Hematopoietic multipotent progenitor cell treated with erythropoietin and hydrocortisone succinate and interleukin-3 and kit ligand, for 4 days (in vitro differentiated cells): ENCODE results near the gene SRRM2.

Experiments used
- DNase-seq: peaks from one replicate; pipeline ENCODE4 v3.0.0-alpha.2; 2015

SRRM2 gene

GRCh38 chr16:2803545-2804195 is 51.2 kb downstream of the SRRM2 start:
- no peak for DNase-seq

- no peak for DNase-seq
These were observed 52.3 kb downstream of the SRRM2 start for GRCh38 chr16:2804728-2805127.

GRCh38 chr16:2806286-2806685 is 53.8 kb downstream of the SRRM2 start:
- DNase-seq = no peak

- DNase-seq = no peak
These were observed 55.7 kb downstream of the SRRM2 start for GRCh38 chr16:2808181-2808580.

GRCh38 chr16:2809149-2809760 is 56.8 kb downstream of the SRRM2 start:
- no peak for DNase-seq

- DNase-seq = no peak
These were observed 58.2 kb downstream of the SRRM2 start for GRCh38 chr16:2810651-2811050.

- no peak for DNase-seq
These were observed 59.4 kb downstream of the SRRM2 start for GRCh38 chr16:2811703-2812471.

GRCh38 chr16:2813771-2814221 is 61.4 kb downstream of the SRRM2 start:
- DNase-seq = no peak

- no peak for DNase-seq
These were observed 62.3 kb downstream of the SRRM2 start for GRCh38 chr16:2814551-2815298.

- no peak for DNase-seq
These were observed 62.9 kb downstream of the SRRM2 start for GRCh38 chr16:2815299-2815771.

GRCh38 chr16:2816751-2817339 is 64.4 kb downstream of the SRRM2 start, which contains the start of gene PRSS21:
PRSS21 (plus strand) TSS chr16:2817237; CDS start chr16:2817269, 32 bp downstream.
- DNase-seq = peak; percentile 44

GRCh38 chr16:2817340-2818271 is 65.2 kb downstream of the SRRM2 start:
- peak; percentile 26 for DNase-seq

GRCh38 chr16:2818272-2818876 is 65.9 kb downstream of the SRRM2 start:
- DNase-seq = no peak

- no peak for DNase-seq
These were observed 66.9 kb downstream of the SRRM2 start for GRCh38 chr16:2819179-2819938.

- no peak for DNase-seq
These were observed 67.7 kb downstream of the SRRM2 start for GRCh38 chr16:2819939-2820835.
